Ishikawa (cell line): Measurements from ENCODE around the gene PARD3B.

Experiments used
- CREB1 ChIP-seq: IDR thresholded peaks from 2 replicates; pipeline ENCODE4 v1.6.1; 2012; ENCODE audit warnings: low read depth
- YY1 ChIP-seq: IDR thresholded peaks from 2 replicates; pipeline ENCODE4 v1.6.1; 2012; ENCODE audit warnings: low read depth
- TF ChIP-seq, protein P1 (sequence below): IDR thresholded peaks from 2 replicates; pipeline ENCODE4 v1.6.1; 2012

DNA sequence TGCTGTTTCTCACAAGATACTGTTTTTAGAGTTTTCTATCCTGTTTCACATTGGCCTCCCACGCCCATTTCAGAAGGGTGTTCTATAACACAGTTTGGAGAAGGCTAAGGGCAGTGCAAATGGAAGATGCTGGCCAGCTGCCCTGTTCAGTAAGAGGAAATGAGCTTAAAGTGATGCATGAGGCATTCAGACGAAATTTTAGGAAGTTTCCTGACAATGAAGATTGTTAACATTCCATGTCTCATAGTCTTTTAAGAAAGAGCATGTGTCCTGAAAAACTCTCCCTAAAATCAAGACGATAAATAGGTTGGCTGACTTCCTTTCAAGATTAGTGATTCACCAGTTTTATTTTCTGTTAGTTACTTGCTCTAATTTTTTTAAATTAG, 652.9 kb downstream of the PARD3B start:
- TF ChIP-seq, protein P1, sequence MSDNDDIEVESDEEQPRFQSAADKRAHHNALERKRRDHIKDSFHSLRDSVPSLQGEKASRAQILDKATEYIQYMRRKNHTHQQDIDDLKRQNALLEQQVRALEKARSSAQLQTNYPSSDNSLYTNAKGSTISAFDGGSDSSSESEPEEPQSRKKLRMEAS: no peak
- TF ChIP-seq YY1 (no peak), CREB1 (no peak)
